ENCODE data around the gene MYOF.

Gene MYOF

DNA sequence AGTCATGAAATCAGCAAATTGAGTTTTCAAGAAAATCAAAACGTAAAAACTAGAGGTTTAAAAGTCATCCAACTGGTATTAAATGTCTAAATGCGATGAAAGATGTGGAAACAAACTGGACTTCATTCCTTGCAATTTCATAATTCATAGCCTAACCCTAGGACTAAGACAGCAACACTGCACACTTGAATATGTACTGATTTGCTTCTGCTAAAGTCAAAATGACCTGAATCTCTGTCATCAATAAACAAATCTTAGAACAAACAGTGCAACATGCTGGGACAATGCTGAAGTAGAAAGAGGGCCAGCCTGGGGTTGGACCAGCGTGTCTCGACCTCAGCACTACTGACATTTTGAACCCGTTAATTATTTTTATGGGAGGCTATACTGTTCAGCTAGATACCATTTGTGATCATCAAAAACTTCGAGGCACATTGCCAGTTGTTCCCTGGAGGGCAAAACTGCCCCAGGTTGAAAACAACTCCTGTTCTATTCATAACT lies 47.1 kb downstream of the MYOF start:
- Histone ChIP-seq H3K27ac (no peak overlapping the region), H4K20me1 (ENCODE audit: insufficient read depth) (no peaks in the 10 kb centered on the region), H3K79me2 (ENCODE audit: insufficient read depth, low read depth) (no peaks in the 10 kb centered on the region), H3K4me3 (IDR thresholded peaks at IDR 0.05; ENCODE audit: insufficient read depth, low read depth, low read length) (no peak overlapping the region), H2AFZ (ENCODE audit: low read depth) (no peak overlapping the region), H3K27me3 (ENCODE audit: insufficient read depth, low read depth) (no peaks in the 10 kb centered on the region), H3K4me2 (no peak overlapping the region), H3K4me1 (ENCODE audit: low read depth, poor library complexity, severe bottlenecking) (no peaks in the 10 kb centered on the region), H3K9ac (no peak overlapping the region), H3K36me3 (ENCODE audit: insufficient read depth) (no peaks in the 10 kb centered on the region)
- no peak for TF ChIP-seq CTCF (conservative IDR thresholded peaks at IDR 0.05; ENCODE audit: low read depth, low read length)

GRCh38 chr10:93431361-93431760 lies 50.8 kb downstream of the MYOF start:
- no peaks in the 10 kb centered on the region for H4K20me1 ChIP-seq (ENCODE audit: insufficient read depth)
- H3K27me3 ChIP-seq (ENCODE audit: insufficient read depth, low read depth): no peaks in the 10 kb centered on the region
- H2AFZ ChIP-seq (ENCODE audit: low read depth): no peak overlapping the region
- no peak overlapping the region for H3K4me3 ChIP-seq (IDR thresholded peaks at IDR 0.05; ENCODE audit: insufficient read depth, low read depth, low read length)
- H3K9ac ChIP-seq: no peak overlapping the region
- no peaks in the 10 kb centered on the region for H3K36me3 ChIP-seq (ENCODE audit: insufficient read depth)
- no peak for TF ChIP-seq CTCF (conservative IDR thresholded peaks at IDR 0.05; ENCODE audit: low read depth, low read length)
- H3K4me2 ChIP-seq: no peak overlapping the region
- no peaks in the 10 kb centered on the region for H3K79me2 ChIP-seq (ENCODE audit: insufficient read depth, low read depth)
- H3K27ac ChIP-seq: no peak overlapping the region
- no peaks in the 10 kb centered on the region for H3K4me1 ChIP-seq (ENCODE audit: low read depth, poor library complexity, severe bottlenecking)

DNA sequence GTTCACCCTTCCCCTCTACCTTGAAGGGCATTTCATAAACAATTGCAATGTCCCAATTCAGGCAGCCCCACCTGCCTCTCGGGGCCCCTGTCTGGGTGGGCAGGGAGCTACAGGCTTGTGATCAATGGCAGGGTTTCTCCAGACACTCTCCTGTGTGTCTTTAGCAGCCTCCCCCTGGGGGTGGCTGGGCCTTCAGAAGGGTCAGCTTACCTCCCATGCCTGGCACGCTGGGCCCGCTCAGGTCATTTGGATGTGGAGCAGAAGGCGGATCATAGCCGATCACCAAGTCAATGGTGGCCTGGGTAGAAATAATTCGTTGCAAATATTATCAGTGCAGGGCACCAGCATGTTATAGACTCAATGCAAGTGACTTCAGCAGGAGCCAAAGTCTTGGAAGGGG lies 56.3 kb downstream of the MYOF start:
- Histone ChIP-seq H3K27me3 (ENCODE audit: insufficient read depth, low read depth) (no peaks in the 10 kb centered on the region), H4K20me1 (ENCODE audit: insufficient read depth) (no peaks in the 10 kb centered on the region), H3K9ac (no peak overlapping the region), H3K79me2 (ENCODE audit: insufficient read depth, low read depth) (no peaks in the 10 kb centered on the region), H3K36me3 (ENCODE audit: insufficient read depth) (no peaks in the 10 kb centered on the region), H3K4me3 (IDR thresholded peaks at IDR 0.05; ENCODE audit: insufficient read depth, low read depth, low read length) (no peak overlapping the region), H2AFZ (ENCODE audit: low read depth) (no peak overlapping the region), H3K4me1 (ENCODE audit: low read depth, poor library complexity, severe bottlenecking) (no peaks in the 10 kb centered on the region), H3K27ac (no peak overlapping the region), H3K4me2 (no peak overlapping the region)
- no peak for TF ChIP-seq CTCF (conservative IDR thresholded peaks at IDR 0.05; ENCODE audit: low read depth, low read length)

DNA sequence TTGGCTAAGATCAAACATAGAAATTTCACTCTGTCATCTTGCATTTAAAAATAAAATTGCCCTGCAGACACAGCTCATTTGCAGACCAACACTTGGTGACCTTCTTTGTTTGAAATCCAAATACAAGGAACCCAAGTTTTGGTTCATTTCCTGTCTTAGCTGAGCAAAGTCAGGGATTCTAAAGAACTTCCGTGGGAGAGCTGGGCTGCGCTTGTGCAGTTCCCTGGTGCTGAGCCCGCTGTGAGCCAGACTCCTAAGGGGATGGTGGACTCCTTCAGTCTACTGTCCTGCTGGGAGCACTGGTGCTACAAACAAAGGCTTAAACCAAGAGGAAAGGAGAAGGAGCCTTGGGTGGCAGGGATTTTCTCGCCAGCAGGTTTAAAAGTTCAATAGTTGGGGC lies 60.0 kb downstream of the MYOF start:
- TF ChIP-seq CTCF (conservative IDR thresholded peaks at IDR 0.05; ENCODE audit: low read depth, low read length): no peak
- H3K4me2 ChIP-seq: no peak overlapping the region
- no peaks in the 10 kb centered on the region for H3K4me1 ChIP-seq (ENCODE audit: low read depth, poor library complexity, severe bottlenecking)
- H3K36me3 ChIP-seq (ENCODE audit: insufficient read depth): no peaks in the 10 kb centered on the region
- no peaks in the 10 kb centered on the region for H4K20me1 ChIP-seq (ENCODE audit: insufficient read depth)
- H3K27me3 ChIP-seq (ENCODE audit: insufficient read depth, low read depth): no peaks in the 10 kb centered on the region
- H3K4me3 ChIP-seq (IDR thresholded peaks at IDR 0.05; ENCODE audit: insufficient read depth, low read depth, low read length): no peak overlapping the region
- H2AFZ ChIP-seq (ENCODE audit: low read depth): no peak overlapping the region
- no peaks in the 10 kb centered on the region for H3K79me2 ChIP-seq (ENCODE audit: insufficient read depth, low read depth)
- no peak overlapping the region for H3K9ac ChIP-seq
- H3K27ac ChIP-seq: no peak overlapping the region
